Thymus (tissue), 11 donors: ENCODE results near the gene PRTG. TPM values are rescaled to one million over a fixed set of nuclear protein-coding genes. Genes with fewer than 3 reads are reported as not detected.
A peak's percentile ranks its signal among the peaks of the same experiment; 100 is the strongest.
"Not testable (repeated sequence)": the region's sequence is repeated elsewhere in the genome, so short reads cannot be mapped to it uniquely, and the experiment has no call there.

Experiments used
- DNase-seq, 9 donors: peaks; one replicate each; pipeline ENCODE4 v3.0.0-alpha.2; 2013; ENCODE audit warnings: low spot score in 9 of 9, low read depth in 6 of 9, missing footprints in 1 of 9
- H3K27ac ChIP-seq, 2 donors: one replicate each; pipeline ENCODE4 v1.5.1; 2013; ENCODE audit warnings: control low read depth in 1 of 2, low read depth in 1 of 2, low read length in 1 of 2, mild to moderate bottlenecking in 1 of 2, moderate library complexity in 1 of 2
- H3K27me3 ChIP-seq, 2 donors: one replicate each; pipeline ENCODE4 v1.5.1; 2013; ENCODE audit warnings: low read length in 1 of 2; ENCODE audit not compliant: control insufficient read depth in 2 of 2, insufficient read depth in 1 of 2
- H3K36me3 ChIP-seq, 2 donors: one replicate each; pipeline ENCODE4 v1.5.1; 2013; ENCODE audit warnings: low read length in 1 of 2, mild to moderate bottlenecking in 1 of 2, moderate library complexity in 1 of 2; ENCODE audit not compliant: control insufficient read depth in 2 of 2, insufficient read depth in 2 of 2
- H3K4me1 ChIP-seq, 2 donors: one replicate each; pipeline ENCODE4 v1.5.1; 2013; ENCODE audit warnings: low read length in 2 of 2; ENCODE audit not compliant: control insufficient read depth in 2 of 2, insufficient read depth in 2 of 2
- H3K4me3 ChIP-seq, 2 donors: one replicate each; pipeline ENCODE4 v1.5.1; 2013; ENCODE audit warnings: low read length in 2 of 2, control low read depth in 1 of 2, mild to moderate bottlenecking in 1 of 2
- H3K9me3 ChIP-seq, 2 donors: one replicate each; pipeline ENCODE4 v1.5.1; 2013; ENCODE audit warnings: low read length in 1 of 2, mild to moderate bottlenecking in 1 of 2; ENCODE audit not compliant: control insufficient read depth in 2 of 2, insufficient read depth in 1 of 2
- WGBS: extraction: QIAGEN DNeasy Blood & Tissue Kit; methylation state at CpG from one replicate; pipeline ENCODE4 v1.1.7; 2013; 5-methylcytosine and 5-hydroxymethylcytosine counted together
- polyA plus RNA-seq: library from polyadenylated mRNA; stranded (reverse); fragments of 200-250 nt; gene quantifications from one replicate; pipeline ENCODE4 v1.2.3, GENCODE V29; 2013
- total RNA-seq: library from RNA; stranded (reverse); fragments of 120-200 nt; gene quantifications from one replicate; pipeline ENCODE4 v1.2.4, GENCODE V29; 2013
- donor health status: healthy.

Gene PRTG
- total and polyA plus RNA-seq, 2 donors: 0.16 to 0.99 TPM

GRCh38 chr15:55613727-55614126, 129.2 kb downstream of the PRTG start:
- no peaks in the 10 kb centered on the region for H3K27me3 ChIP-seq
- H3K36me3 ChIP-seq: no peaks in the 10 kb centered on the region
- DNase-seq: no peak
- no peaks in the 10 kb centered on the region for H3K4me1 ChIP-seq
- H3K9me3 ChIP-seq: no peaks in the 10 kb centered on the region
- H3K27ac ChIP-seq: no peak overlapping the region
- WGBS: 93% methylated on average over 4 of the region's 4 CpGs
- no peak overlapping the region for H3K4me3 ChIP-seq

GRCh38 chr15:55606214-55606613, 136.7 kb downstream of the PRTG start:
- H3K36me3 ChIP-seq: no peaks in the 10 kb centered on the region
- 97% methylated on average over 5 of the region's 5 CpGs for WGBS
- H3K4me3 ChIP-seq: no peak overlapping the region
- no peaks in the 10 kb centered on the region for H3K9me3 ChIP-seq
- H3K27me3 ChIP-seq: no peaks in the 10 kb centered on the region
- H3K4me1 ChIP-seq: no peaks in the 10 kb centered on the region
- H3K27ac ChIP-seq: no peak overlapping the region
- DNase-seq: no peak

- no peaks in the 10 kb centered on the region for H3K27me3 ChIP-seq
- H3K4me3 ChIP-seq: no peak overlapping the region
- H3K36me3 ChIP-seq: no peaks in the 10 kb centered on the region
- DNase-seq: no peak
- H3K9me3 ChIP-seq: no peaks in the 10 kb centered on the region
- H3K27ac ChIP-seq: no peak overlapping the region
- no peaks in the 10 kb centered on the region for H3K4me1 ChIP-seq
- 97% methylated on average over 5 of the region's 5 CpGs for WGBS
These were observed 141.6 kb downstream of the PRTG start for GRCh38 chr15:55601374-55601773.

- no peaks in the 10 kb centered on the region for H3K4me1 ChIP-seq
- DNase-seq: no peak
- no peak overlapping the region for H3K27ac ChIP-seq
- H3K36me3 ChIP-seq: no peaks in the 10 kb centered on the region
- H3K4me3 ChIP-seq: no peak overlapping the region
- no peaks in the 10 kb centered on the region for H3K27me3 ChIP-seq
- no peaks in the 10 kb centered on the region for H3K9me3 ChIP-seq
- 97% methylated on average over 3 of the region's 3 CpGs for WGBS
These were observed 143.5 kb downstream of the PRTG start for GRCh38 chr15:55599439-55599838.

- DNase-seq, H3K27ac ChIP-seq, H3K4me1 ChIP-seq, H3K36me3 ChIP-seq, H3K4me3 ChIP-seq, H3K9me3 ChIP-seq: not testable (repeated sequence)
- peaks cover 16 to 19% of the 10 kb centered on the region in 2 donors for H3K27me3 ChIP-seq
- 94% methylated on average over 1 of the region's 1 CpG for WGBS
These were observed 149.9 kb downstream of the PRTG start for GRCh38 chr15:55593019-55593418.

- 52% methylated on average over 3 of the region's 3 CpGs for WGBS
- peak in 2 of 9 donors; percentile 3 to 32 for DNase-seq
- Histone ChIP-seq H3K36me3 (no peaks in the 10 kb centered on the region), H3K9me3 (peaks cover 0 to 3% of the 10 kb centered on the region in 2 donors), H3K27ac (no peak overlapping the region), H3K4me1 (peaks cover 0 to 5% of the 10 kb centered on the region in 2 donors), H3K4me3 (no peak overlapping the region), H3K27me3 (peaks cover 34 to 40% of the 10 kb centered on the region in 2 donors)
These were observed 152.2 kb downstream of the PRTG start for GRCh38 chr15:55590788-55591187.

GRCh38 chr15:55589287-55589686, 153.7 kb downstream of the PRTG start:
- no peak overlapping the region for H3K27ac ChIP-seq
- no peak for DNase-seq
- no peak overlapping the region for H3K4me3 ChIP-seq
- peaks cover 34 to 50% of the 10 kb centered on the region in 2 donors for H3K27me3 ChIP-seq
- peaks cover 0 to 5% of the 10 kb centered on the region in 2 donors for H3K4me1 ChIP-seq
- peaks cover 0 to 3% of the 10 kb centered on the region in 2 donors for H3K9me3 ChIP-seq
- no peaks in the 10 kb centered on the region for H3K36me3 ChIP-seq
- 95% methylated on average over 10 of the region's 10 CpGs for WGBS

- 16% methylated on average over 19 of the region's 19 CpGs for WGBS
- Histone ChIP-seq H3K36me3 (no peaks in the 10 kb centered on the region), H3K4me1 (peaks cover 0 to 5% of the 10 kb centered on the region in 2 donors), H3K27me3 (peaks cover 34 to 55% of the 10 kb centered on the region in 2 donors), H3K27ac (no peak overlapping the region), H3K4me3 (peak overlapping the region; percentile 35 to 54), H3K9me3 (peaks cover 0 to 3% of the 10 kb centered on the region in 2 donors)
- DNase-seq: no peak
These were observed 154.2 kb downstream of the PRTG start for GRCh38 chr15:55588815-55589115.

- DNase-seq: peak in 4 of 9 donors; percentile 22 to 60 (median 28)
- no peaks in the 10 kb centered on the region for H3K36me3 ChIP-seq
- peaks cover 34 to 55% of the 10 kb centered on the region in 2 donors for H3K27me3 ChIP-seq
- peaks cover 0 to 3% of the 10 kb centered on the region in 2 donors for H3K9me3 ChIP-seq
- peak within 1 kb of the TSS; percentile 35 to 54 for H3K4me3 ChIP-seq
- H3K27ac ChIP-seq: no peak within 1 kb of the TSS
- H3K4me1 ChIP-seq: peaks cover 0 to 5% of the 10 kb centered on the region in 2 donors
- WGBS: under 1% methylated on average over 107 of the region's 107 CpGs
These were observed 154.7 kb downstream of the PRTG start, which contains the start of gene PYGO1 for GRCh38 chr15:55588070-55588814. Gene PYGO1 (minus strand): TSS chr15:55588345. CDS start chr15:55587883, 462 bp downstream.
